Renal cortex interstitium (tissue), 11 donors: ENCODE measurements around the gene CDCA4. TPM values are rescaled to one million over a fixed set of nuclear protein-coding genes. Genes with fewer than 3 reads are reported as not detected.

Experiments
- DNase-seq, 11 donors: peaks; one replicate each; pipeline ENCODE4 v3.0.0-alpha.2; 2013; ENCODE audit warnings: low read depth in 9 of 11, low spot score in 4 of 11; ENCODE audit errors: extremely low read depth in 1 of 11
- polyA plus RNA-seq, 3 donors: library from polyadenylated mRNA; unstranded; fragments of 120-200 nt; gene quantifications; one replicate each; pipeline ENCODE4 v1.2.1, GENCODE V29; 2013; ENCODE audit not compliant: insufficient read length in 3 of 3

Gene CDCA4
- polyA plus RNA-seq, 3 donors: 18.3 to 26.7 (median 19.3) TPM

DNA sequence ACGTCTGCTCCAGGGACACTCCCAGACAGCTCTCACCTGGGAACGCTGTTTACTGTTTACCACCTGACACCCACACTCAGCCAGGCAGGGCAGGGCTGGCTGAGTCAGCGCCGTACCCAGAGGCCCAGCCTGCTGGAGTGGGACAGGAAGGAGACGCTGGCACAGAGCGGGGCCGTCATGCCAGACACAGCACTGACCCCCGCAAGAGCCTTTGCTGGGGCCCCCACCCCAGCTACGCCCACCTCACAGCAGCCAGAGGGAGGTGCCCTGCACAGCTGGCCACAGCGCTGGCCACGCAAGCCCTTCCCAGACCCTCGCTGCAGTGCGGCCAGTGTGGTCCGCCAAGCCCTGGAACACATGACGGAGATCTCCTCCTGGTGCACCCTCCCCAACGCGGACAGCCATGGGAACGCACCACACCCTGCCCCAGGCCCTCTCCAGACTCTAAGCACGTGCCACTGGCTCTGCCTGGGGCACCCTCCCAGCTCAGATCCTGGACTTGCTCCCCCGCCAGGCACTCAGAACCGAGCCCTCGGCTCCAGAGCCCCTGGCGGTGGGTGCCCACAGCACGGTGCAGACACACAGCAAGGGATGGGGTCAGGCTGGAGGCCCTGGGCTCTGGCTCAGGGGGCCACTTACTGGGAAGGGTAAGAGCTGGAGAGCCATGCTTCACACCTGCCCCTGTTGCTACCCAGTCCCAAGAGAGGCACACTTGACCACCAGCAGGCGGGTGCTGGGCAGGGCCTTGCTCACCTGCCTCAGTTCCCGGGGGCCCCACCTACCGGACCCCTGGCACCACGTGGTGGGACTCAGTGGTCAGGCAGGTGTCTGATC is 48.4 kb downstream of the CDCA4 start:
- DNase-seq: no peak

DNA sequence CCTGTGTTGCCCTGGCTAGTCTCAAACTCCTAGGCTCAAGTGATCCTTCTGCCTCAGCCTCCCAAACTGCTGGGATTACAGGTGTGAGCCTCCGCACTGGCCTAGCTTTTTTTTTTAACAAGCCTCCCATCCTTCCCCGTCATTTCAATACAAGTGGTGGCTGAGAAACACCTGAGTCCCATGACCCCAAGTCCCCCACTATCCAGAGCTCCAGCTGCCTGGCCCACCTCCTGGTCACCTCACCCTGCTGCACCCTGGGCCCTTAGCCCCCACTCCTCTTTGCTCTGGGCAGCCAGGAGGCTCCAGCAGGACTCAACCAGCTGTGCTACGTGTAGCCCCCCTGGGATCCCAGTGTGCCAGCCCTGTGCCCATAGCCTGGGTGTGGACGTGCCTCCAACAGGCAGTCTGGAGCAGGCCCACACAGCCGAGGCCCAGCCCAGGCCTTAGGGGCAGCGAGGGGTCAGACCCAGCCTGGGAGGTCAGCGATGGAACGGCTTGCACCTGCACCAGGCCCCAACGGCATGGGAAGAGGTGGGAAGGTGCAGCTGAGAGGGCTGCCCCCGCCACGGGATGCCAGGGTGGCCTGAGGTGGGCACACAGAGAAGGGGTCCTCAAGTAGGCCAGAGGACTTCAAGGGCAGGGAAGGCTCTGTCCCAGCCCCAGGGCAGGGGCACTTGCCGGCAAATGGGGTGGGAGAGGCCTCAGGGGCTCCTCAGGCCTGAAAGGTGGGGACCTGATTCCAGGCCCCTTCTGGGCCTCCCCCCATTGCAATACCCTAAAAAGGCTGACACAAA is 49.2 kb downstream of the CDCA4 start:
- no peak for DNase-seq

DNA sequence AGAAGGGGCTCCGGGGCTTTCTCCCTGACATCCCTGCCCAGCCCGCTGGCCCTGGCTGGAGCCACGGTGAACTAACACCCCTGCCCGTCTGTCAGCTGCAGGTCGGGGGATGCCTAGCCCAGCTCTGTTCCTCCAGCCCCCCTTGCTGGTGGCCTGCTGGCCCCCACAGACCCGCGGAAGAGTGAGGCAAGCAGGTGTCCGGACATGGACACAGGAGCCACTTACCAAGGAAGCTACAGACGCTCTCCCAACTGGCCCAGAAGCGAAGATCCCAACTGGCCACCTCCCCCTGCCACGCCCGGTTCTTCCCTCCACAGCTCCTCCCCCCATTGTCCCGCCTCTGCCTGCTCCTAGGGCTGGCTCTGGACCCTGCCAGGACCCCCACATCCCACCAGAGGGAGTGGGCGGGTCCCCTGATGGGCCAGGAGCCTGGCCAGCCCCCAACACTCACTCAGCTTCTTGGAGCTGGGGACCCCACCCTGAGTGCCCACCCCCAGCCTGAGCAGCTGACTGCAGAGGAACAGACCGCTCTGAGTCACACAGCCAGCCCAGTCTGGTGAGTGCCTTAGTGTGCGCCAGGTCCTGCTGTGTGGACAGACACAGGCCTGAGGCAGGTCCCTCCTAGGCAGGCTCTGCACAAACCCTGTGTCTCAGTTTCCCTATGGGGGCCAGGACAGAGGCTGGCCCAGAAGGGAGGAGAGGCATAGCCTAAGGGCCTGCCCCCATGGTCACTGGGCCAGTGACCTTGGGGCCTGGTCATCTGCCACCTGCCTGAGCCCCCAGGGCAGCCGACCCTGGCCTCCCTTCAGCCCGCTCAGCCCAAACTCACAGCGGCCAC is 50.4 kb downstream of the CDCA4 start:
- DNase-seq: no peak

DNA sequence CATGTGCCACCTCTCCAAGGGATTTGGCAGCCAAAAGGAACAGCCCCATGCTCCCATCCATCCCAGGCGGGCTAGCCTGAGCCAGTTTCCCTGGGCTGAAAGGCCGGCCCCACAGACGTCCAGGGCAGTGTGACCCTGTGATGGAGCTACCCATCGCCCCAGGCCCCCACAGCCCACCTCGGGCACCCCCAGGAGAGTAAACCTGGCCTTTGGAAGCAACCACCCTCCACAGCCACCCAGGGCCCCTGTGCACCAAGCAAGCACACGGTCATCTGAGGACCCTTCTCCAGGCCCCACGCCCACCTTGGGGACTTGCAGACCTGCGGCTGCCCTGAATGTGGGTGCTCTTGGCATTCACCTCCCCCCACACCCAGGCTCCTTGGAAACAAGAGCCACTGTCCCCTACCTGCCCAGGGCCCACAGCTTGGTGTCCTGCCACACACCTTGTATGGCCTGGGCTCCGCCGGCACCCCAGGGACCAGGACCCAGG is 51.1 kb downstream of the CDCA4 start:
- no peak for DNase-seq

DNA sequence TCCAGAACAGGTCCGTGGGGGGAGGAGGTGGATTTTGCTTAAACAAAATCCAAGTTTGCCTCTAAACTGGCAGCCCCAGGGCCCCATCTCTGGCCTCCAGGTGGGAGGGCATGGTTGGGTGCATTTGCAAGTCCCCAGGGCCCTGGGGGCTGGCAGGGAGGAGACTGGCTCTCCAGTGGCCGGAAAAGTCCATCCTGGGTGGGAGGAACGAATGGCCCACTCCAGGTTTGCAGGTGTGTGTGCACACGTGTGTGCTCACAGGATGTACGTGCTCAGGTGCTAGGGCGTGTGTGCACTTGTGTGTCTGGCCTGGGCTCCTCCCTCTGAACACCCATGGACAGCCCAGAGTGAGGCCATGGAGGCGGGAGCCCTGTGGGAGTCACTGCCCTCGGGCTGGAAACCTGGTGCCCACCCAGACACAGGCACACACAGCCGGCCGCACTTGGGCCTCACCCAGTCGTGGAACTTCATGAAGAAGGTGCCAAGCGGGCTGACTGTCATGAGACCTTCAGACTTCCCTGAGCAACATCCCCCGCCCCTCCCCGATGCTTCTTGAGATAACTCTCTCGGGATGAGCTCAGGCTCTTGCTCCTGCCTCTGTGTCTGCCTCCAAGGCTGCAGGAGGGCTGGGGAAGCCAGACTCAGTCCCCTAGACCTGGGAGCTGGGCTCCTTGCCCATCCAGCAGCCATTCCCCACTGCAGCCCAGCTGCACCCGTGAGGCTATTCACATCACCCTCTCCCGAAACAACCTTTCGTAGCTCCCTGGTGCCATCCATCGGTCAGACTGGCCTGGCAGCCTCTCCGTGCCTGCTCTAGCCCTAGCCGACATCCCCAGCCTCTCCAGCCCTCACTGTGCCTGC is 52.1 kb downstream of the CDCA4 start:
- no peak for DNase-seq

DNA sequence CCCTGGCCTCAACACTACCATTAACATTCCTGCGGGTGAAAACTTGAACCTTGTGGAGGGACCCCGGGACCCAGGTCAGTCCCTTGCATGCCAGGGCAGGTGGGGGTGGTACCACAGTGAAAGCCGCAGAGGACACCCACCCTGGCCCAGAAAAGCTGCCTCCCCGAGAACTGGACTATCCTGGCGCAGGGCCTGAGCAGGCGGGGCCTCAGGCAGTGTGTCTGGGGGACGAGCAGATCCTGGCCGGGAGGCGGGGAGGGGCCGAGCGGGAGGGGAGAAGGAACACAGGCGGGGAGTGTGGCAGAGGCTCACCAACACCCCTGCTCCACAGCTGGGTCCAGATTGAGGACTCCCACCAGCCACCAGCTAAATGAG is 52.7 kb downstream of the CDCA4 start:
- DNase-seq: peak in 2 of 11 donors; percentile 39 to 66

DNA sequence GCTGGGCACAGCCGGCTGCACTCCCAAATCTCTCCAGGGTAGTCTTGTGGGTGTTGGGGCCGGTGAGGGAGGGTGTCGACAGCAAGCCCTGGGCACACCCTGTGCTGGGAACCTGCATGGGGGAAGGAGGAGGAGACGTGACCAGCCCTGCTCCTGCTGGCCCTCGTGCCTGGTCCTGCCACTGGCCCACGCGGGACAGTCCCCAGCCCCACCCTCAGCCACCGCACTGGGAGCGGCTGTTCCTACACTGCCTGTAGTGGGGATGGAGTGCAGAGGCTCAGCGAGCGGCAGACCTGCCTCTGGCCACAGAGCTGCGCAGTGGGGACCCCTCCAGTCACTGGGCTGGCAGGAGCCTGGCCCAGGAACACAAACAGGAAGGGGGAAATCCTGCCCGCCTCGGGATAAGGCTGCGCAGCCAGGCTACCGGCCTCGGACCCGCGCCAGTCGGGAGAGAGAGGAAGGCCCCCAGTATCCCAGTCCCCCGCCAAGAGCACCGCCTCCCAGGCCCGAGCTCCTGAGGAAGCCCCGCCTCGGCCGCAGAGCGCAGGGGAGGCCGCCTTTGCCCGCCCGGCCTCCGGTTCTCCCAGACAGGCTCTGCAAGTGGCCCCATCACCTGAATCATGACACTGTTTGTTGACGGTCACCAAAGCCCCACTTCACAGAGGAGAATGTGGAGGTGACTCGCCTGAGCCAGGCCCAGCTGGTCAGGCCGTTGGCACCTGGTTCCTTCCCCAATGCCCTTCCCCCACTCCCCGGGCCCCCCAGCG is 53.3 kb downstream of the CDCA4 start:
- DNase-seq: no peak

DNA sequence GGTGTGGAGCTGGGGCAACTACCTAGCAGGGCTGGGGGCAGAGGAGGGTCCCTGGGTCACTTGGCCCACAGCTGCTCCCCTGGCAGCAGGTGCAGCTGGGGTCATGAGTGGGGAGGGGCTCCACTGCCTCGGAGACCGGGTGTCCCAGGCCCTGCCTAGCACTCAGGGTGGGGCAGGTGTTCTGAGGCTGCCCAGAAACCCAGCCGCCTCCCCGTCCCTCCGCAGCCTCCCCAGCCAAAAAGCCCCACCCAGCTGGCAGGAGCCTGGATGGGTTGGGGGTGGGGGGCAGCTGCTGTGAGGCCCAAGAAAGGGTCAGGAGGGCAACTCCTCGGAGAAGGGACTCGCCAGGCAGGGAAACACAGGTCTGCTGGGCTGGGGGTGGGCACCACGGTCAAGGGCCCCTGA is 53.9 kb downstream of the CDCA4 start:
- no peak for DNase-seq

DNA sequence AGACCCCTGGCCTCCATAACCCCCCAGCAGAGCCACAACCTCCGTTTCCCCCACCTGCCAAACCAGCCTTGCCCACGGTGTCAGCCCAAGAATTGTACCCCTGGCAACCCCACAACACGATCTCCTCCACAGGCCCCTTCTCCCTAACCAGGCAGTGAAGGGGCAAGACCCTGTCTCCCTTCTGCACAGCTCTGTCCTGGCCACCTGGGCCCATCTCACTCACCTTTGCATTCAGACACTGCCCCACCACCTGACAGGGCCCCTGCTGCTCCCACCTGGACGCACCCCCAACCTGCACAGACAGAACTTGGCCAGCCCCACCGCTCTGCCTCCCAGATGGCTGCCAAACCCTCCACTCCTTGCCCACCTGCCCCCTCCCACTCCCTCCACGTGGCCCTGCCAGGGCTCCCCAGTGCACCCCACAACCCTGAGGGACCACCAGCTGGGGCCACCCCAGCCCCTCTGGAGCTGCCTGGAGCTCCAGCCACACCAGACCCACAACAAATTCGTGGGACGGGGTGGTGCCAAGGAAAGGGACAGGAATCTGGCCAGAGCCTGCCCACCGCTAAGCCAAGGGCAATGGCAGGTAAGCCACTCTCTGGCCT is 54.5 kb downstream of the CDCA4 start:
- no peak for DNase-seq

DNA sequence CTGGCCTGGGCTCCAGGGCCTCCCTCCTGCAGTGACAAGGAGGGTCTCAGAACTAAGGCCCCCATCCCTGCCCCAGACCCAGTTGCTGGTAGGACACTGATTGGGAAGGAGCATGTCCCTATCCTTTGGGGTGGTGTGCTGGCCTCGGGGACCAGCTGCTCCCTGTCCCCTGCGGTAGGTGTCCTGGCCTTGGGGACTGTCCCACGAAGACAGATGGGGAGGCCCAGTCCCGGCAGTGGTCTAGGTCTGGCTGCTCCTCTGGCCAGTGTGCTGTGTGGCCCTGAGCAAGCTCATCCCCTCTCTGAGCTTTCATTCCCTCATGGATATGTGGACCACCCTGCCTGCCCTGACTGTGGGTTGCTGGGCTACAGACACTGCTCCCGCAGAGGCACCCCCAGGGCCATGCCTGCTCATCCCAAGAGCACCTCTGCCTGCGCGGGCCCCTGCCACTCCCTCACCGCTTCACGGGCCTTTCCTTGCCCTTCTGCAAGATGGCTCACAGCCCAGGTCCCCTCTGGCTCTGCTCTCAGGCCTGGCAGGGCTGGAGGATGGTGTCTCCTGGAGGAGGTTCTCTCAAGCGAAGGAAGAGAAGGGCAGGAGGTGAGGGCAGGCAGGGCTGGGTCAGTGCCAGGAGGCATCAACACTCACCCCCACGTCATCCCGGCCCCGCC is 55.2 kb downstream of the CDCA4 start:
- no peak for DNase-seq

DNA sequence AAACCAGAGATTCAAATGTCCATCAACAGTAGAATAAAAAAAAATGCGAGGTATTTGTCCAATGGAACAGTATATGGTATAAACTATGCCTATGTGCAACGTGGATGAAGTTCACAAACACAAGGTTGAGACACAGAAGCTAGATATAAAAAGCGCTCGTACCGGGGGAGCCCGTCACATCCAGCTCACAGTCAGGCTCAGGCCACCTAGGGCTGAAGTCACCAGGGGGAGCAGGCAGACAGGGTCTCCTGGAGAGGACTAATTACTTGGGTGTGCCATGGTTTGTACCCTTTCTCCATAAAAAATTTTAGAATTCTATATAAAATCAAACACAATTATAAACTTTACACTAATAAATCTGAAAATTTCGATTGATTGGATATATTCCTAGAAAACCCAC is 56.3 kb downstream of the CDCA4 start:
- no peak for DNase-seq

Other genes starting within 250 kb of the CDCA4 start
- gene AKT1, start 225.3 kb downstream of the CDCA4 start, polyA plus RNA-seq: 100 to 1,000 TPM; 100 to 145 (median 127) TPM
- gene ZBTB42, start 220.0 kb downstream of the CDCA4 start, polyA plus RNA-seq: 1 to 10 TPM; 3.9 to 4.8 (median 4.7) TPM
- gene CEP170B, start 155.8 kb downstream of the CDCA4 start, polyA plus RNA-seq: 10 to 100 TPM; 11.1 to 21.6 (median 15.3) TPM
- gene PLD4, start 96.2 kb downstream of the CDCA4 start, polyA plus RNA-seq: 1 to 10 TPM; 2.4 to 5.1 (median 4.5) TPM
- gene AHNAK2, start 42.7 kb downstream of the CDCA4 start, polyA plus RNA-seq: 1 to 10 TPM; 1.7 to 2.5 (median 2.2) TPM
- 10 to 100 TPM; 19.0 to 28.3 (median 23.6) TPM for gene CLBA1, start 35.3 kb downstream of the CDCA4 start, polyA plus RNA-seq
- gene GPR132, start 44.3 kb upstream of the CDCA4 start, polyA plus RNA-seq: under 1 TPM; 0.26 to 0.83 (median 0.50) TPM
- 10 to 100 TPM in 1 of 3 donors, 1 to 10 TPM in 2; 8.1 to 10.1 (median 8.9) TPM for gene JAG2, start 147.7 kb upstream of the CDCA4 start, polyA plus RNA-seq
- gene NUDT14, start 160.2 kb upstream of the CDCA4 start, polyA plus RNA-seq: 10 to 100 TPM; 21.5 to 39.6 (median 36.2) TPM
- gene BTBD6, start 227.4 kb upstream of the CDCA4 start, polyA plus RNA-seq: 10 to 100 TPM; 34.5 to 38.4 (median 35.9) TPM